ENCODE measurements around the gene MROH9.

DNA sequence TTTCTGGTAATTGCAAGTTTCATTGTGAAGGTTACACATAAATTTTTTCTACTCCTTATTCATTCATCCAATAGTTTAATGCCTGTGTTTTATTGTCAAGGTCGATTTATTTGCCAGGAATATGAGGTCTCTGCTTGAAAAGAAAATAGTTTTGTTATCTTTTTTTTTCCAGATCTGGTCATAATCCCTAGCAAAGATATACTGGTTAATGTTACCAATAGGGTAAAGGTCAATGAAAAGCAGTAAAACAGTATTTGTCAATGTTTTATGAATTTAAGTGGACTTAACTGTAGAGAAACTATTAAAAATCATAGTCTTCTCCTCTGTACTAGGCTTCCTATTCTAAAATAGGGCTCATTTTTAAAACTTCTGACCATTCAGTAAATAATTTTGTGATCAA lies 147.3 kb downstream of the MROH9 start:
- TF ChIP-seq, protein P1, sequence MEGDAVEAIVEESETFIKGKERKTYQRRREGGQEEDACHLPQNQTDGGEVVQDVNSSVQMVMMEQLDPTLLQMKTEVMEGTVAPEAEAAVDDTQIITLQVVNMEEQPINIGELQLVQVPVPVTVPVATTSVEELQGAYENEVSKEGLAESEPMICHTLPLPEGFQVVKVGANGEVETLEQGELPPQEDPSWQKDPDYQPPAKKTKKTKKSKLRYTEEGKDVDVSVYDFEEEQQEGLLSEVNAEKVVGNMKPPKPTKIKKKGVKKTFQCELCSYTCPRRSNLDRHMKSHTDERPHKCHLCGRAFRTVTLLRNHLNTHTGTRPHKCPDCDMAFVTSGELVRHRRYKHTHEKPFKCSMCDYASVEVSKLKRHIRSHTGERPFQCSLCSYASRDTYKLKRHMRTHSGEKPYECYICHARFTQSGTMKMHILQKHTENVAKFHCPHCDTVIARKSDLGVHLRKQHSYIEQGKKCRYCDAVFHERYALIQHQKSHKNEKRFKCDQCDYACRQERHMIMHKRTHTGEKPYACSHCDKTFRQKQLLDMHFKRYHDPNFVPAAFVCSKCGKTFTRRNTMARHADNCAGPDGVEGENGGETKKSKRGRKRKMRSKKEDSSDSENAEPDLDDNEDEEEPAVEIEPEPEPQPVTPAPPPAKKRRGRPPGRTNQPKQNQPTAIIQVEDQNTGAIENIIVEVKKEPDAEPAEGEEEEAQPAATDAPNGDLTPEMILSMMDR (IDR thresholded peaks at IDR 0.05; ENCODE audit: low read depth, low read length): no peak
- TF ChIP-seq POLR2A (IDR thresholded peaks at IDR 0.05; ENCODE audit: extremely low read depth, insufficient read length): no peak
- no peak for TF ChIP-seq MYC (IDR thresholded peaks at IDR 0.05; ENCODE audit: low read depth, low read length)
